Measurements from ENCODE around the gene KCNMB2.

GRCh38 chr3:178711753-178712152 lies 175.5 kb downstream of the KCNMB2 start:
- no peak for TF ChIP-seq CTCF (IDR thresholded peaks at IDR 0.05; ENCODE audit: low read depth, low read length)
- TF ChIP-seq EZH2phosphoT487 (IDR thresholded peaks at IDR 0.05; ENCODE audit: low read depth), result no peak

Data from OCI-LY3 (cell line).